Daoy (cell line): ENCODE data around the gene PRTN3. TPM values are rescaled to one million over a fixed set of nuclear protein-coding genes. Genes with fewer than 3 reads are reported as not detected.
"Not testable (repeated sequence)": the region's sequence is repeated elsewhere in the genome, so short reads cannot be mapped to it uniquely, and the experiment has no call there.

ENCODE experiments used
- DNase-seq: peaks from one replicate; pipeline ENCODE4 v3.0.0-alpha.2; 2015; ENCODE audit warnings: low read depth
- total RNA-seq: library from RNA; depleted of rRNA; stranded (reverse); fragments of >200 nt; shearing (Covaris generic); gene quantifications from 2 replicates; pipeline ENCODE4 v1.2.3, GENCODE V29; 2014

Gene PRTN3
- total RNA-seq, 1 experiment from 2014 or later, result not detected

- DNase-seq, result no peak
Observed at GRCh38 chr19:815775-816499, 24.9 kb upstream of the PRTN3 start.

DNA sequence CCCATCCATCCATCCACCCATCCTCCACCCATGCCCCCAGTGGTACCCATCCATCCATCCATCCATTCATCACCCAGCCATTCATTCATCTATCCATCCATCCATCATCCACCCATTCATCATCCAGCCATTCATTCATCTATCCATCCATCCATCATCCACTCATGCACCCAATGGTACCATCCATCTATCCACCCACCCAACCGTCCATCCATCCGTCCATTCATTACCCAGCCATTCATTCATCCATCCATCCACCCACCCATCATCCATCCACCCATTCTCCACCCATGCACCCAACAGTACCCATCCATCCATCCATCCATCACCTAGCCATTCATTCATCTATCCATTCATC, 24.3 kb upstream of the PRTN3 start:
- no peak for DNase-seq

DNA sequence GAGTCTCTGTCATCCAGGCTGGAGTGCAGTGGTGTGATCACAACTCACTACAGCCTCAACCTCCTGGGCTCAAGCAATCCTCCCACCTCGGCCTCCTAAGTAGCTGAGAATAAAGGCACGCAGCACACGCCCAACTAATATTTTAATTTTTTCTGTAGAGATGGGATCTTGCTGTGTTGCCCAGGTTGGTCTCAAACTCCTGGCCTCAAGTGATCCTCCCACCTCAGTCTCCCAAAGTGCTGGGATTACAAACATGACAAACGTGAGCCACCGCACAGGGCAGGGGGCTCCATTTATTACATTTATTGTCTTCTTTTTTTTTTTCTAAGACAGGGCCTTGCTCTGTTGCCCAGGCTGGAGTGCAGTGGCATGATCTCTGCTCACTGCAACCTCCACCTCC, 20.6 kb upstream of the PRTN3 start:
- DNase-seq, result not testable (repeated sequence)

GRCh38 chr19:821231-821824, 19.5 kb upstream of the PRTN3 start:
- no peak for DNase-seq

DNA sequence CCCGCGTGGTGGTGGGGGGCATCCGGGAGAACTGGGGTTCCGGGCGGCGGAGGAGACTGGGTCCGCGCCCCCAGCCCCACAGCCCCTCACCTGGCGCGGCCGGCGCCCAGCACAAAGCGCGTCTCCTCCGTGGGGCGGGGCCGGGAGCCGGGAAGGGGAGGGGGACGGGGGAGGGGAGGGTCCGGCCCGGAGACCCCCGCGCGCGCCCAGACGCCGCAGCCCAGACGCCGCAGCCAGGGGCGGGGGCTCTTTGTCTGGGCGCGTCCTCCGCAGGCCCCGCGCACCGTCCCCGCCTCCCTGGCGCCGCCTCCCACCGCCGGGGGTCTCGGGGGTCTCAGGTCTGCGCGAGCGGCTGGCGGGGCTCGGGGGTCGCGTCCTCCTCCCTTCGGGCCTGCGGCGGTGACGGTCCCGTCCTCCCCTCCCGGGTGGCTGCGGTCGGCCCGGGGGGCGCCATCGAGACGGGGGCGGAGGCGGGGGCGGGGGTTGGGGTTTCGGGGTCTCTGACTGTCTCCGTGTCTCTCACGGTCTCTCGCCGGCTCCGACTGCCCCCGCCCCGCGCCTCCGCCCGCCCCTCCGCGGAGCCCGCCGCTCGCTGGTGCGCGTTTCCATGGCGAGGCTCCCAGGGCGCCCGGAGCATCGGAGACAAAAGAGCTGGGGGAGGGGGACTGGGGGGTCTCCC, 18.8 kb upstream of the PRTN3 start, which contains the start of gene PLPPR3:
PLPPR3 (minus strand) TSS at position 131 of the 679 bp plus-strand sequence. CDS start 396 bp downstream, outside the sequence.
- DNase-seq, result no peak

- DNase-seq, result peak; percentile 57
Observed at GRCh38 chr19:823565-824121, 17.2 kb upstream of the PRTN3 start.

DNA sequence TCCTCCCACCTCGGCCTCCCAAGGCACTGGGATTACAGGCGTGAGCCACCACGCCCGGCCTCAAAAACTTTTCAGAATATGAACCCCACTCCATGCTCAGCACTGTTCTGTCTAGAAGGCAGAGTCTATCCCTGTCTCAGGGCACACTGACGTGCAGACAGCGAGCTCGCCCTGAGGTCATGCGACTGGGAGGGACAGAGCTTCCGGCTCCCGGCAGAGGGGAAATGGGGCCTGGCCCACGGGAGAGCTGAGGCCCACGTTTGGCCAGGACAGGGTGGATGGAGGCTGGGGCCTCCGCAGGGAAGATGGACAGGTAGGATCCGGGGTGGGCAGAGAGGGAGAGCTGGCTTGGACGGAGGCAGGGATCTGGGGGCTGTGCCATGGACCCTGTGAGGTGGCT, 15.9 kb upstream of the PRTN3 start:
- DNase-seq, result no peak

- no peak for DNase-seq
Observed at GRCh38 chr19:825897-826644, 14.7 kb upstream of the PRTN3 start.

DNA sequence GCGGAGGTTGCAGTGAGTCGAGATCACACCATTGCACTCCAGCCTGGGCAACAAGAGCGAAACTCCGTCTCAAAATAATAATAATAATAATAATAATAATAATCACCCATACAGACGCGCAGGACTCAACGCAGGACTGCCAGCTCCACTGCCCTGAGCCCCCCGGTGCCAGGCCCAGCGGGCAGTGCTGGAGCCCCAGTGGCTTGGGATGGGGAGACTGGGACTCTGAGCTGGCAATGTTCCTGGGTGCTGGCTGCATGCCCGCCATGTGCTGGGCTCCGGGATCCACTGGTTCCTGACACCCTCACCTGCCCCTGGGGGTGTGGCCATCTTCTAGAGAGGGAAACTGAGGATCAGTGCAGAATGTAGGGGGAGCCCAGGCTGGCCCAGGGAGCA, 13.5 kb upstream of the PRTN3 start:
- DNase-seq, result no peak

- no peak for DNase-seq
Observed at GRCh38 chr19:827710-828321, 13.0 kb upstream of the PRTN3 start, which contains the start of gene AZU1. TSS of gene AZU1 (plus strand) at chr19:827837. CDS start at chr19:827847, 10 bp downstream.

GRCh38 chr19:829129-829758, 11.6 kb upstream of the PRTN3 start:
- DNase-seq, result no peak

DNA sequence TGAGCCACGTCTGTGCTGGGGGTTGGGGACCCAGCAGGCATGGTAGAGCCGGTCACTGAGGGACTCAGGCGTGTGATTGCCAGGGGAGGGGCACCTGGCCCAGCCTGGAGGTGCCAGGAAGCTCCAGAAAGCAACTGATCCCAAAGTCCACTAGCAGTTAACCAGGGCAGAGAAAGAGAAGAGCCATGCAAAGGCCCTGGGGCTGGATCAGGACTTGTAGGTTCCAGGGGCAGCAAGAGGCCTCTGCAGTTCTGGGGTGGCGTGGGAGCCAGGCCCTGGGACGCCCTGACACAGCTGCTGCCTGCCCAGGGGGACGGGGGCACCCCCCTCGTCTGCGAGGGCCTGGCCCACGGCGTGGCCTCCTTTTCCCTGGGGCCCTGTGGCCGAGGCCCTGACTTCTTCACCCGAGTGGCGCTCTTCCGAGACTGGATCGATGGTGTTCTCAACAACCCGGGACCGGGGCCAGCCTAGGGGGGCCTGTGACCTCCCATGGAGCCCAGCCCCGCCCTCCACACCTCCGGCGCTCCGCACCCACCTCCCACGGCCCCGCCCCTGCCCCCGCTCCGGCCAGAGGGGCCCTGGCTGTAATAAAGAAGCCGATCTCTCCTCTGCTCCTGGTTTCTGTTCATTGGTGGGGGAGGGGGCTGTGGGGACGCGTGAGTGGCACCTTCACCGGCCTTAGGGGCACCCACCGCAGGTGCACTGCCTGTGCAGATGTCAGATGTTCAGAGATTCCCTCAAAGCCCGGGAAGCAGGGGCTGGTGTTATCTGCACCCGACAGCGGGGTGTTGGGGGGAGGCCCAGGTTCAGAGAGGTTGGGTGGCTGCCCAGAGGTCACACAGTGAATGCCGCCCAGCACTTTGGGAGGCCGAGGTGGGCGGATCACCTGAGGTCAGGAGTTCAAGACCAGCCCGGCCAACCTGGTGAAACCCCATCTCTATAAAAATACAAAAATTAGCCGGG, 9.1 kb upstream of the PRTN3 start:
- no peak for DNase-seq

DNA sequence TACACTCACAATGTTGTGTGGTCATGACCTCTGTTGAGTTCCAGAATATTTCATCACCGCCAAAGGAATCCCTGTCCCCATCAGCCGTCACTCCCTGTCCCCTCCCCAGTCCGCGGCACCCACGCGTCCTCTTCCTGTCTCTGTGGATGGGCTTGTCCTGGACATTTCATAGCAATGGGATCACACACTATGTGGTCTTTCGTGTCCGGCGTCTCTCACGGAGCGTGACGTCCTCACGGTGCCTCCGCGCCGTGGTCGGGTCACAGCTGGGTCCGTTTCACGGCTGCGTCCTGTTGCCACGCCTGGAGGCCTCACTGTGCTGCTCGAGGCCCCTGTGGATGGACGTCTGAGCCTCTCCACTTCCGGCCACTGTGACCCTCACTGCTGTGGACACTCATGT, 6.6 kb upstream of the PRTN3 start:
- no peak for DNase-seq

GRCh38 chr19:835210-835810, 5.5 kb upstream of the PRTN3 start:
- no peak for DNase-seq

GRCh38 chr19:842802-843179, 2.0 kb downstream of the PRTN3 start:
- DNase-seq, result not testable (repeated sequence)

DNA sequence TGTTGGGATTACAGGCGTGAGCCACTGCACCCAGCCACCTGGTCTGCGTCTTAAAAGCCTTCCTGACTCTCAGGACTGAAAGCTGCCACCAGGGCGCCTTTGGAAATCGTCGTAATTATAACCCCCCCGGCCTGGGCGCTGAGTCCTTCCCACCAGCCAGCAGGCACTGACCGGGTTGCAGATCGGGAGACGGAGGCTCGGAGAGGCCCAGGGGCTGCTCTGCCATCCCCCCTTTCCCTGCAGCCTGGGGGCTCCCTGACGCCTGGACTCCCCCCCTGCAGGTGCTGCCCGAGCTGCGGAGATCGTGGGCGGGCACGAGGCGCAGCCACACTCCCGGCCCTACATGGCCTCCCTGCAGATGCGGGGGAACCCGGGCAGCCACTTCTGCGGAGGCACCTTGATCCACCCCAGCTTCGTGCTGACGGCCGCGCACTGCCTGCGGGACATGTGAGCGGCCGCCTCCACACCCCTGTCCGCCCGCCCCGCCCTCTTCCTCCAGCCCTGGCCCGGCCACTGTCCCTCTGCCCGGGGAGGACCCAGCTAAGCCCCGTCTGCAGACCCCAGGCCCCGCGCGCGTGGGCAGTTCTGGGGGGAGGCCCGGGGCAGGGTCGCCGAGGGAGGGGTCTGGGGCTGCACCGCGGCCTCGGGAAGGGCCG, 2.5 kb downstream of the PRTN3 start:
- DNase-seq, result peak; percentile 44

DNA sequence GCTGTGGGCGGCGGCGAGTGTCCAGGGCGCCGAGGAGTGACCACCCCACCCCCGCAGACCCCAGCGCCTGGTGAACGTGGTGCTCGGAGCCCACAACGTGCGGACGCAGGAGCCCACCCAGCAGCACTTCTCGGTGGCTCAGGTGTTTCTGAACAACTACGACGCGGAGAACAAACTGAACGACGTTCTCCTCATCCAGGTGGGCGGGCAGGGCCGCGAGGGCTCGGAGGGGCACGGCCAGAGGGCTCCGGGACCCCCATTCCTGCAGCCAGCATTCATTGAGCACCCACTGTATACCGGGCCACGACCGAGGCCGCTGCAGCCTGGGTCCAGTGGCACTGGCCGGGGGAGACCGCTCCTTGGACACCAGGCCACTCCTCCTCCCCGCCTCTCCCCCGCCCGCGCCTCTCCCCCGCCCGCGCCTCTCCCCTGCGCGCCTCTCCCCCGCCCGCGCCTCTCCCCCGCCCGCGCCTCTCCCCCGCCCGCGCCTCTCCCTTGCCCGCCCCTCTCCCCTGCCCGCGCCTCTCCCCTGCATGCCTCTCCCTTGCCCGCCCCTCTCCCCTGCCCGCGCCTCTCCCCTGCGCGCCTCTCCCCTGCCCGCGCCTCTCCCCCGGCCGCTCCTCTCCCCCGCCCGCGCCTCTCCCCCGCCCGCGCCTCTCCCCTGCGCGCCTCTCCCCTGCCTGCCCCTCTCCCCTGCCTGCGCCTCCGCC, 3.2 kb downstream of the PRTN3 start:
- no peak for DNase-seq

GRCh38 chr19:844546-844971, 3.8 kb downstream of the PRTN3 start:
- DNase-seq, result no peak
